ENCODE measurements around the gene LLGL2.

DNA sequence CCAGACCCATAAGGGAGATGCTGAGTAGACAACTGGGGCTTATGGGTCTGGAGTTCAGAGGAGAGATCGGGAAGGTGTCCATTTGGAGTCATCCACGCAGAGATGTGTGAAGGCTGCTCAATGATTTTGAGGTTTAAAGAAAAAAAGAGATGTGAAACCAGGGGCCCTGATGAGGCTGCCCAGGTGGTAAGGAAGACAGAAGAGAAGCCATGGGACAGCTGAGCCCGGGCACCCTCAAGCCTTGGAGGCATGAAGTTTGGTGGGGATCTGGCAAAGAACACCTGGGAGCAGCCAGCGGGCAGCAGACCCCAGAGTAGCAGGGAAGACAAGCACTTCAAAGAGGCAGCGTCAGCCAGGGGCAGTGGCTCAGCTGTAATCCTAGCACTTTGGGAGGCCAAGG, 41.3 kb downstream of the LLGL2 start:
- TF ChIP-seq POLR2A (IDR thresholded peaks at IDR 0.05), result no peak
- TF ChIP-seq, protein P1, sequence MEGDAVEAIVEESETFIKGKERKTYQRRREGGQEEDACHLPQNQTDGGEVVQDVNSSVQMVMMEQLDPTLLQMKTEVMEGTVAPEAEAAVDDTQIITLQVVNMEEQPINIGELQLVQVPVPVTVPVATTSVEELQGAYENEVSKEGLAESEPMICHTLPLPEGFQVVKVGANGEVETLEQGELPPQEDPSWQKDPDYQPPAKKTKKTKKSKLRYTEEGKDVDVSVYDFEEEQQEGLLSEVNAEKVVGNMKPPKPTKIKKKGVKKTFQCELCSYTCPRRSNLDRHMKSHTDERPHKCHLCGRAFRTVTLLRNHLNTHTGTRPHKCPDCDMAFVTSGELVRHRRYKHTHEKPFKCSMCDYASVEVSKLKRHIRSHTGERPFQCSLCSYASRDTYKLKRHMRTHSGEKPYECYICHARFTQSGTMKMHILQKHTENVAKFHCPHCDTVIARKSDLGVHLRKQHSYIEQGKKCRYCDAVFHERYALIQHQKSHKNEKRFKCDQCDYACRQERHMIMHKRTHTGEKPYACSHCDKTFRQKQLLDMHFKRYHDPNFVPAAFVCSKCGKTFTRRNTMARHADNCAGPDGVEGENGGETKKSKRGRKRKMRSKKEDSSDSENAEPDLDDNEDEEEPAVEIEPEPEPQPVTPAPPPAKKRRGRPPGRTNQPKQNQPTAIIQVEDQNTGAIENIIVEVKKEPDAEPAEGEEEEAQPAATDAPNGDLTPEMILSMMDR (IDR thresholded peaks at IDR 0.05 in 4 of 5, conservative IDR thresholded peaks at IDR 0.05 in 1 of 5), result no peak
